HuH-7.5 (cell line): ENCODE data around the gene SNX1.

ENCODE experiments used
- DNase-seq: peaks from one replicate; pipeline ENCODE4 v3.0.0; 2011; ENCODE audit warnings: low spot score

The SNX1 gene

DNA sequence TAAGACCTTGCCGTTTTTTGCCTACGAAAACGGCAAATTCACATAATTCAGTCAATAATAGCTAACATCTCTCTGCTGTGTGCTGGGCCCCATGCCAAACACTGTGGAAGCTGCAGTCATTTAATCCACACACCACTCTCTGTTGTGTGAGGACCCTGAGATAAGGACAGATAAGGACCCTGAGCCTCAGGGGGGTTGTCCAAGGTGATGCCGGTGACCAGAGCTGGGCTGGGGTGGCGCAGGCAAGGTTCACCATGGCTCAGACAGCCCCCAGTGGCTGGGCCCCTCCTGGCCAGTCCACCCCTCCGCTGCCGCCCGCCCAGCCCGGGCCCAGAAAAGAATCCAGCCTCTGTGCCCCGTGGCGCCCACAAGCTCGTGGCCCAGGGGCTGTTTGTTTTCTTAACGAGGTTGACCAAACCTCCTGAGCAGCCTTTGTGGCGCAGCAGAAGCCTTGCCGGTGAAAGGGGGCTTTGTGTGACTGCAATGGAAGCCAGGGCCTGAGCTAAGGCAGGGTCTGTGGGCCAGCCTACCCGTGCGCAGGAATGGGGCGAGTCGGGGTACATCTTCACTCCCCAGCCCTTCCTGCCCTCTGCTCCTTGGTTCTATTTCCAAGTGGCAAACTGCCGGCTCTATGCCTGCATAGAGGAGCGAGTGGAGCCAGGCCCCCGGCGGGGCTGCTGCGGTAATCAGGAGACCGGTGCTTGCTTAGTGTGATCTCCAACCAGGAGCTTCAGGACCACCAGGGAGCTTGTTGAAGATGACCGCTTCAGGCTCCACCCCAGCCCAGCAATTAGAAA, 51.3 kb downstream of the SNX1 start:
- no peak for DNase-seq

DNA sequence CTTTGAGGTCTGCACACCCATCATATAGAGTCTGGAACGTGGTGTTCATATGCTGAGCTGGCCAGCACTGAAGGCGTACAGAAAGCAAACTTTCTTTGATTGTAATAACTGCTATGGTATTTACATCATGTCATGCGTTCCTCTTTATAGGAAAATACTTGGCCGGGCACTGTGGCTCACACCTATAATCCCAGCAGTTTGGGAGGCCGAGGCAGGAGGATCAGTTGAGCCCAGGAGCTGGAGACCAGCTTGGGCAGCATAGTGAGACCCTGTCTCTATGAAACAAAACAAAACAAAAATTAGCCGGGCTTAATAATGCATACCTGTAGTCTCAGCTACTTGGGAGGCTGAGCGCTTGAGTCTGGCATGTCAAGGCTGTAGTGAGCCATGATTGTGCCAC, 52.4 kb downstream of the SNX1 start:
- no peak for DNase-seq

DNA sequence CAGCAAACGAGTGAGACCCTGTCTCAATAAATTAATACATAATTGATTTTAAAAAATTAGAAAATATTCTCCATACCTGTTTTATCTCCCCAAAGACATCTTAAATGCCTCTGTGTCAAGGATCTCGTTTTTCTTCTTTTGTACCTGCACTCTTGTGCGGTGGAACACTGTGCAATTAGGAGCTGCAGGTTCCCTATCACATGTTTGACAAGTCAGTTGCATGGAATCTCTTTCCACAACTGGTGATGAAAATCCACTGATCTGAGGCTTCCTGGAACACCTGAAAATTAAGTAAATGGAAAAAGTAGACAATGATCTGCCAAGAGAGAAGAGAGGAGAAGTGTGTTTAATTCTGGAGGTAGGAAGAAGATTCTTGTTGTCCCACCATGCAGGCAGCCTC, 52.8 kb downstream of the SNX1 start:
- DNase-seq, result no peak

DNA sequence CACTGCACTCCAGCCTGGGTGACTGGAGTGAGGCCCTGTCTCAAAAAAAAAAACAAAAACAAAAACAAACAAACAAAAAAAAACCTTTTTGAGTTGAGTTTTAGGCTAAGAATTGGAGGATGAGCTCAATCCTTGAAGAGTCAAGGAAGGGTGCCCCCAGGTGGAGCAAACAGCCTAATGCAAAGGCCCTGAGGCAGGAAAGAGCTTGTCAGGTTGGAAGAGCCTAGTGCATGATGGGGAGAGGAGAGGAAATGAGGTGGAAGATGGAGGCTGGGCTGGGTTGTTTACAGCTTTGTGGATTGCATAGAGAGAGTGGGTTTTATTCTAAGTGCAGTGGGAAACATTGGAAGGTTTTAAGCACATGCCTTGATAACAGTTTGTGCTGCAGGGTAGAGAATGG, 53.6 kb downstream of the SNX1 start:
- no peak for DNase-seq

DNA sequence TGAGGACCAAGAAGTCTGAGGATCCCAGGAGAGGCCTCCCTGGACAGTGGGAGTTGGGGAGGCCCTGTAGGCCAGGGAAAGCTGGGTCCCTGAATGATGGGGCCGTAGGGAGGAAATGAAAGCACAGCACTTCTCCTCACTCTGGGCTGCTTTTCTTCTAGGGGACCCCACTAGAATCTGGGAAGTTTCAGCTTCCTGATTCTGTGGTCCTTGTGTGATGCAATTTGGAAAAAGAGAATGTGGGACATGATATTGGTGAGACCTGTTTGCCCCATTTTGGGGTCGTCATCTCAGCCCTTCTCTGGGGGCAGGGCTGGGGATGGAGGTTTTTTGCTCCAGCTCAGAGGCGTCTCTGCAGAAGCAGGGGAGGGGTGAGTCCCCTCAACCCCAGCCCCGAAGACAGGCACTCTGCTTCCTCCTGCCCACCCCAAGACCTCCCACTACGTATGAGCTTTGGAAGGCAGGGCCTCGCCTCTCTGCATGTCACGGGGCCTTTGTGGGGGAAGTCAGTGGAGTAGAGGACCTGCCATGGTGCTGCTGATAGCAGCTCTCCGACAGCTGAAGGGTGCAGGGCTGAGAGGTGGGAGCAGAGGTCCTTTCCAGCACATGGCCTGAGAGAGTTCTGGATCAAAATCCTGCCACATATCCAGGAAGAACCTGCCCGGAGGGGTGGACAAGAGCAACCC, 54.3 kb downstream of the SNX1 start:
- DNase-seq, result no peak

DNA sequence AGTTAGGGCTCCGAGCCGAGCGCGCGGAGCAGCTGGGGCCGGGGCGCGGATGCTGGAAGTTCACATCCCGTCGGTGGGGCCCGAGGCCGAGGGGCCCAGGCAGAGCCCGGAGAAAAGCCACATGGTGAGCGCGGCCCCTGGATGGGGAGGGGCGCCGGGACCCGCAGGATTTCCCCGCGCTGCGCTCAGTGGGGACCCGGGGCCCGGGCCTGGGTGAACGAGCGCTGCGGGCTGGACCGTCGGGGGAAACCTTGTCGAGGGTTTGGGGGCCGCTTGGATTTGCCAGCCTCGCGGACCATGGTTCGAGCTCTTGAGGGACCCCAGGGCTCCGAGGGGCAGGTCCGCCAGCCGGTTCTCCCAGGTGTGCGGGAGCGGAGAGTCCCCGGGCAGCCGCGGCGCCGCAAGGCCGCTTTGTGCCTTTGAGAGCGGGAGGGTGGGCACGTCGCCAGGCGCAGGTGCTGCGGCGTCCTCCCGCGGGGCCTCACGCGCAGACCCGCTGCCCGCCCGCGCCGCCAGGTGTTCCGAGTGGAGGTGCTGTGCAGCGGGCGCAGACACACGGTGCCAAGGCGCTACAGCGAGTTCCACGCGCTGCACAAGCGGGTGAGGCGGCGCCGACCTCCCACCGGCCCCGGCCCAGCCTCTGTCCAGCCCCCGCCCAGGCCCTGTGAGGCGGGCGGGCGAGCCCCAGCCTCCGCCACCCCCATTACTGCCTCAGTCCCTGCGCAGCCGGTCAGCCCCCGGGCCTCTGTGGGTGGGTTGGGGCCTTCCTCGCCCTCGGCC, 56.1 kb downstream of the SNX1 start, which contains the start of gene SNX22:
Gene SNX22, plus strand, starts transcription at position 5 of the 780 bp plus-strand sequence. Its CDS starts 45 bp downstream, at position 50.
- no peak for DNase-seq

DNA sequence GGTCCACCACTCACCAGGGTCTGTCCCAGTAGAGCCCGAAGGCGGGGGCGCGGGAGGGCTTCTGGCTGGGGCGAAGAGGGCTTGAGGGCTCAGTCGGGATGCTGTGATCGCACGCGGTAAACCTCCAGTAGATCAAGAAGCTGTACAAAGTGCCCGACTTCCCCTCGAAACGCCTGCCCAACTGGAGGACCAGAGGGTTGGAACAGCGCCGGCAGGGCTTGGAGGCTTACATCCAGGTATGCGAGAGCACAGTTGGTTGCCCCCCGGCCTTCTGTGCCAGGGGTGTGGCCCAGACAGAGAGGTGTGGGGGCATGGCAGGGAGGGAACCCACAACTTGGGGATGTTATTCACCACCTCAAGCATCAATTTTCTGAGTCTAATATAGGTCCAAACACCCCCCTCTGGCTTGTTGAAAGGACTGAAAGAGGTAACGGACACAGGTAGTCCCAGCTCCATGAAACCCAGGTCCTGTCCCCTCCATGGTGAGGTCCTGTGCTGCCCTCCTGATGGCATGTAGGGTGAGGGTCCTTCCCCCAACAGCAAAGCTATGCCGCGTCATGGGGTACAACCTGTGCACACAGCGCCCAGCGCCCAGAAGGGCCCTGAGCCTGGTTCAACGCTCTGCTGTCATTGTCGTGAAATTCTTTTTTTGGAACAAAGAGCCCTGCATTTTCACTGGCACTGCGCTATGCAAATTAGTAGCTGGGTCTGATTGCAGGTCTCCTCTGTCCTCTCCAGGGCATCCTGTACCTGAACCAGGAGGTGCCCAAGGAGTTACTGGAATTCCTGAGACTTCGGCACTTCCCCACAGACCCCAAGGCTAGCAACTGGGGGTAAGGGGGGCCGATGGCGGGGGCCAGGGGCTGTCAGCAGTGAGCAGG, 57.0 kb downstream of the SNX1 start:
- DNase-seq, result no peak

DNA sequence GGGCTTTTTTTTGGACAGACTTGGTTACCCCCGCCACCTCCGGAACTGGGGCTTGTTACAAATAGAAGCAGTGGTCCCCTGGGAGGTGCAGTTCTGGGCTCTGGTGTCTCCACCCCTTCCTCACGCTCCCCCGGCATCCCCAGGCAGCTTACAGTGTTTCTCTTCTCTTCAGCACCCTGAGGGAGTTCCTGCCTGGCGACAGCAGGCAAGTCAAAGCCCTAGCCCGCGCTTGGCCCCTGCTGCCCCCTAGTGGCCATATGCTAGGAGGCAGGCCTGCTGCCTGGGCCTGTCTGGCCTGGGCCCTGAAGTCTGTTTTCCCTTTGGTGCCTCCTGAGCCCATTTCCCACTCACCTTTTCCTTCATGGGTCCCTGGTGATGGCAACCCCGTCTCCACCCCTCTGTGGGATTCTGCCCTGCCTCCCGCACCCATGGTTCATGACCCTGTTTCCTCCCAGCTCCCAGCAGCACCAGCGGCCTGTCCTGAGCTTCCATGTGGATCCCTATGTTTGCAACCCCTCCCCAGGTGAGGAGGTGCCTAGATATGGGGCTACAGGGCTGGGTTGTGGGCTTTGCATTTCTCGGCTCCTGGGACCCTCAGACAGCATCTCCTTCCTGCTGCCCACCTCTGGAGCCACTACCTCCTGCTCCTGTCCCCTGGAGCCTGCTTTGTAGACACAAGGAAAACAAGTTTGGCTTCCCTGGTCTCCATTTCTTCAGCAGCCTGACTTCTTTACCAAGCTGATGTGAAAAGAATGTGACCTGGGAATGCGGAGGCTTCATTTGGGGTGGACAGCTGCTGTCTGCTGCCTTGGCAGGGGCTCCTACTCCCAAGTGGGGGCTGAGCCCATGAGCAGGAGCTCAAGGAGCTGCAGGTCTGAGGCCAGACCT, 57.9 kb downstream of the SNX1 start:
- DNase-seq, result peak; percentile 93

DNA sequence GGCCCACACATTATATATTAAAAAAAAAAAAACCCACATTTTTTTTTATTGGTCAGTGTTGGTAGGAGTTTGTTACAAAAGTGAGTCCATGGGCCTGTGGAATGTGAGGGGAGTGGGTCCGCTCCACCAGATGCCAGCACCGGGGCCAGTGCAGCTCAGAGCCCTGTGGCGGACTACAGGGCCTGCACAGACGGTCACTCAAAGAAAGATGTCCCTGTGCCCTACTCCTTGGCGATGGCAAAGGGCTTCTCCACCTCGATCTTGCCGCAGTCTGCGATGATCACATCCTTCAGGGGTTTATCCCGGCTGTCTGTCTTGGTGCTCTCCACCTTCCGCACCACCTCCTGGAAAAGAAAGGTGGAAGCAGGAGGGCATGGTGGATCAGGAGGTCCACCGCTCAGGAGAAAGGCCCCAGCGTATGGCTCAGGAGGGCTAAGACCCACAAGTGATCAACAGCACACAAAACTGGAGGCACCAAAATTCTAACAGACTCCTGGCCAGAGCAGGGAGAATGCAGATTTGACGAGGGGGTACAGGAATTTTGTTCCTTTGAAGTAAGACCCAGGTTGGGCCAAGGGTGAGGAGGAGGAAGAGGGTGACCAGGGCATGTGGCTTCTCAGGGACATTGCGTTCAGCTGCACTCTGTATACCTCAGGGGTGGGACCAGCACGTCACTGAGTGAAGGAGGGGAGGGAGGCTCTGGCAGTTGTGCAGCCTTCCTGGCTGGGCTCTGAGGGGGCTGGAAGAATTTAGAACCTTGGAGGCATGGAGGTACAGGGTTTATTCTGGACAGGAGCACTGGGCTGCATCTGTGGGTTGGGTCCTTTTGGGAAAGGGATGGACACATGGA, 60.2 kb downstream of the SNX1 start:
- DNase-seq, result no peak

DNA sequence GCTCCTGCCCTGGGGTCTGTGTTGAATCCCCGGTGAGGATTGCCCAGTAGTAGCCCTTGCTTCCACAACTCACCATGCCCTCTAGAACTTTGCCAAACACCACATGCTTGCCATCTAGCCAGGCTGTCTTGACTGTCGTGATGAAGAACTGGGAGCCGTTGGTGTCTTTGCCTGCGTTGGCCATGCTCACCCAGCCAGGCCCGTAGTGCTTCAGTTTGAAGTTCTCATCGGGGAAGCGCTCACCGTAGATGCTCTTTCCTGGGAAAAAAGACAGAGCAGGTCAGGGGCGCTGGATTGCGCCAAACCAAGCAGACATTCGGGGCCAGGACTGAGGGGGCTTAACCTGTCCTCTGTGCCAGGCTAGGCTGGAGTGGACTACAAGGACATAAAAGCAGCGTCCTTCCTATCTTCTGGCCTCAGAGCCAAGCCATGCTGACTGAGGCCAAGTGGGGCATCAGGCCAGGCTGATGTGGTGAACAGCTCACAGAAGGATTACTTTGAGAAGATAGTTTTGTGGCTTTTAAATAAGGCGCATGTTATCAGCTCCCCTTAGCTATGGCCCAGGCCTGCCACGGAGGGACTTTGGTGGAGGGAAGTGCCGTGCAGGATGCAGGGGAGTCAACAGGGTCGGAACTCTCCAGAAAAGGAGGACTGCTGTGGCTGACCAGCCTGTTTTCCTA, 61.0 kb downstream of the SNX1 start:
- no peak for DNase-seq

DNA sequence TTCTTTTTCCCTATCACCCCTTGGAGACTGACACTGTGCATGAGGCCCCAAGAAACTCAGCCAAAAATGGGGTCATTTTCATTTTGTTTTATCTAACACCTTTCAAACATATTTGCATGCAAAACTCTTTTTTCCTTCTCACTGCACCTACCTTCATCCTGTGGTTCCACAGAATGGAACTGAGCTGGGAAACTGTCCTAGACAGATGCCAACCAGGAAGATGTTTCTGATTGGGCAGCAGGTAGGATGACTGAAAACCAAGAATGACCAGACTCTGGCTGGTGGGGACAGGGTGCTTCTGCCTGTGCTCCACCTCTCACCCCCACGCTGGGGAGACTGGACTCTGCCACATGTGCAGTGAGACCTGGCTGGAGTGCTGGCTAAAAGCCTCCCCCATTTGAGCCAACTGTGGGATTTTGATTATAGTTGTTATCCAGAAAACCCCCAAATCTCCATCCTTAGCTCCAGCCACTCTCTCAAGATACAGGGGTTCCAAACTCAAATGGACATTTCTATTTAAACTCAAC, 61.9 kb downstream of the SNX1 start:
- no peak for DNase-seq

DNA sequence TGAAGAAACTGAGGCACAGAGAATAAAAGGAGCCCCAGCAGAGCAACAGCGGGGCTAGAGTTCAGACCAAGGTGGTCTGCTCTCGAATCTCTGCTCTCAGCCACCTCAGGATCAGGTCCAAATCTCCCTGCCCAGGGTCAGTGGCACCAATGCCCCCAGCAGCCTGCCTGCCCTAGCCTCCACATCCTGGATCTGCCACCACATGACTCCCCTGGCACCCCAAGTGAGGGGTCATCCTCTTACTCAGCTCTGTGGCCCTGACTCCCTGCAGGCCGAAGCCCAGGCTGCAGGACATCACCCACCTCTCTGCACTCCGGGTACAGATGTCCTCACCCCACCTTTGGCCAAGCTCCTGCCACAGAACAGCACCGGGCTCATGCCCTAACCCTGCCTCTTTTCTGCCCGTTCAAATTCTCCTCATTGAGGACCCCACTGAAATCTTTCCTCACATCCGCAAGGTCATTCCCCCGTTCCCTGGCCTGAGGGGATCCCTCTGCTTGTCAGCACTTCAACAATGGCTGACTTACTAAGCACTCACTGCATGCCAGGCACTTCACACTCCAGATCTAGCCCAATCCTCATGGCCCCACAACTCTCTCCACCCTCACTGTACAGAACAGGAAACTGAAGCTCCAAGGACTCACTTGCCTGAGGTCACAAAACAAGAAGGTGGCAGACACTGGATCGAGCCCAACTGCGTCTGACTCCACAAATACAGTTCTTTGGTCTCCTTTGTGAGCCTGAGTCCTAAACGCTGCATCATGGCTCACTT, 62.8 kb downstream of the SNX1 start:
- DNase-seq, result no peak

DNA sequence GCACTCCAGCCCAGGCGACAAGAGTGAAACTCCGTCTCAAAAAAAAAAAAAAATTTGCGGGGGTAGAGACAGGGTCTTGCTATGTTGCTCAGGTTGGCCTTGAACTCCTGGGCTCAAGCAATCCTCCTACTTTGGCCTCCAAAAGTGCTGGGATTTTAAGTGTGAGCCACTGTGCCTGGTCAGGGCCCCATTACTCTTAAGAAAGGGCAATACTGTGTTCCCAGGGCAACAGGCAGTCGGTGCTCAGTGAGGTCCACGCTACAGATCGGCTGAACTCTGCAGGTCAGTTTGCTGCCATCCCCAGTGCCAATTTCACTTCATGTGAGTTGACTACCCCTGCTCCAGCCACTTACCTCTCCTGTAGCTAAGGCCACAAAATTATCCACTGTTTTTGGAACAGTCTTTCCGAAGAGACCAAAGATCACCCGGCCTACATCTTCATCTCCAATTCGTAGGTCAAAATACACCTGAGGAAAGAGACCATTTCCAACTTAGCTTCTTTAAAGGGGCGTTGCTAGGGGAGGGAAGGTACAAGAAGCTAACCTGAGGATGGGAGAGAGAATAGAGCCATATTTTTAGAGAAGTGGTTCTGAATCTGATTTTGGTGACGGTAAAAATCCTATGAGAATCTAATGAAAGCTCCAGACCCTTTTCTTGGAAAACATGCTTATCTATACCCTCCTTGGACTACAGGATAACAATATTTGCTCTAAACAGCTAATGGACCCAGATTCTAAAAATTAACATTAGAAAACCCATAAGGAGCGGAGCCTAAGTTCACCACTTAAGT, 66.1 kb downstream of the SNX1 start:
- DNase-seq, result no peak

DNA sequence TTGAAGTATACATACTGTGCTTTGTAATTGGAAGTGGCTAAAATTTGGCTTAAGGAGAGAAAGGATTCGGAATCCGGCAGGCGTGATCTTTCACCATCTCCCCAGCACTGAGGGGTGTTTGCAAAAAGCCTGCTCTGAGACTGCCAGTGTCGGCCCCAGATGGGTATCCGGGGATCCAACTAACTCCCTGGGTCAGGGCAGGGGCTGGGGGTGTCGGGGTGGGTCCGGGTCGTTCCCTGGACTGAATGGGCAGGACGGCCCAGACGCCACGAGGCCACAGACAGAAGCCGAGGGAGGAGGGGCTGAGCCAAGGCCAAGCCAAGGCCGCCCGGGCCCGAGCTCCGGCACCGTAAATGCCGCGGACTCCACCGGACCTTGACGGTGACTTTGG, 66.7 kb downstream of the SNX1 start:
- DNase-seq, result no peak

DNA sequence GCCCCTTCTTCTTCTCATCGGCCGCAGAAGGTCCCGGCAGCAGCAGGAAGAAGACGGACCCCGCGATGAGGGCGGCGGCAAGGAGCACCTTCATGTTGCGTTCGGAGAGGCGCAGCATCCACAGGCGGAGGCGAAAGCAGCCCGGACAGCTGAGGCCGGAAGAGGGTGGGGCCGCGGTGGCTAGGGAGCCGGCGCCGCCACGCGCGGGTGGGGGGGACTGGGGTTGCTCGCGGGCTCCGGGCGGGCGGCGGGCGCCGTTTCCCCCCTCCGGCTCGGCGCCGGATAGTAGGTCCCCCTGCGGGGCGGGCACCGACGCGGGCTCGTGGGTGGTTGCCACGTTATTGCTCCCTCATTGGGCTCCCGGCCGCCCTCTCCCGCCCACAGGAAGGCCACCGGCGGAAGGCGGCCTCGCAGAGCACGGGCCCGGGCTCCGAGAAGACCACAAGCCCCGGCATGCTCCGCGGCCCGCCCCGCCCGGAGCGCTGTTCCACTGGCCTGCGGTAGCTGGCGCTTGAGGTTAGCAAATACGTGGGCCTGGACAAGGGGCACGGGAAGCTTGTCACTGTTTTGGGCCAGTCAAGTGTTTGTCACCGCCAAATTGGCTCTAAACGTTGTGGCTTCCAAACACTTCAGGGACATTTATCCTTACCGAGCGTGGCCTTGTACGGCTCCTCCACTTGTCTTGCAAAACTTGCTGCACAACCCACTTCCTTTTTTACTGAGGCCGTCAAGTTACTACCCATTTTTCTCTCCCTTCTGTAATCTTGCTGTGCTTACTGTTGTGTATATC, 67.3 kb downstream of the SNX1 start, which contains the start of gene PPIB:
Gene PPIB, minus strand, starts transcription at position 154 of the 790 bp plus-strand sequence. Its CDS starts 36 bp downstream, at position 118.
- peak; percentile 91 for DNase-seq

DNA sequence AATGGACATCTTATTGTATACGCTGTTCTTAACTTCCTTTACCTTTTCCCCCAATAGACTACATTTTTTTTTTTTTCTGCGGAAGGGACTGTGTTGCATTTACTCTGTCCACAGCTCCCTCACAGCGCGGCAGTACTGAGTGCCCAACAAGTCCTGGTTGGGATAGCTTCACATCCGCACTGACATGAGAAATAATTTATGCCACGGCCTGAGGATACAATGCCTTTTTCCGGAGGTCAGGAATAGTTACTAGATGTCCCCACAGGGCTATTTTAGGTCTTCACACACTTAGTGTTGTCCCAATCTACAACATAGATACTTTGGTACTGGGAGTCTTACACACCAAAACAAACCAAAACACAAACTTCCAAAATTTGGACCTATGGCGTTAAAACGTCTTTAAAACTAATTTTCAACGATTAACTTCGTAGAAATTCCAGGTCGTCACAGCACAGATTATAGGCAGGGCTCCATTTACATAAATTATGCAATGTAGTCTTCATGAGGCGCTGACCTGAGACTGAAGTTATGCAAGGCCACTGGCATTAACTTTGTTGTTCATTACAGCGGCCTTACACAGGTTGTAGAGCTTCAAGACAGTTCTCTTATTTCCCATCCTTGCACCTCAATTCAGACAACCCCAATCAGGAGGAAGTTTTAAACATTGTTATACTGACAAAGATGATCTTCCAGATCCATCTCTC, 68.0 kb downstream of the SNX1 start:
- DNase-seq, result no peak
